Parathyroid adenoma (tissue), 2 donors: Measurements from ENCODE around the gene TUBB3.

Source experiments
- H2AFZ ChIP-seq: fragments of 300-600 bp; sonication (generic); one replicate; pipeline ENCODE4 v1.7.0; 2017; ENCODE audit warnings: antibody characterized with exemption, mild to moderate bottlenecking
- H3K27ac ChIP-seq: fragments of 300-600 bp; sonication (generic); one replicate; pipeline ENCODE4 v1.7.0; 2017
- H3K27me3 ChIP-seq: fragments of 300-600 bp; sonication (generic); one replicate; pipeline ENCODE4 v1.7.0; 2017; ENCODE audit warnings: low read length; ENCODE audit not compliant: control insufficient read depth, insufficient read depth
- H3K36me3 ChIP-seq: fragments of 300-600 bp; sonication (generic); one replicate; pipeline ENCODE4 v1.7.0; 2017; ENCODE audit warnings: low read length; ENCODE audit not compliant: control insufficient read depth, insufficient read depth
- H3K4me1 ChIP-seq: fragments of 300-600 bp; sonication (generic); one replicate; pipeline ENCODE4 v1.7.0; 2017; ENCODE audit warnings: control low read depth
- H3K4me2 ChIP-seq: fragments of 300-600 bp; sonication (generic); one replicate; pipeline ENCODE4 v1.7.0; 2017; ENCODE audit warnings: low read length
- H3K4me3 ChIP-seq: fragments of 300-600 bp; sonication (generic); one replicate; pipeline ENCODE4 v1.7.0; 2017; ENCODE audit warnings: low read depth, low read length
- H3K79me2 ChIP-seq: fragments of 300-600 bp; sonication (generic); one replicate; pipeline ENCODE4 v1.7.0; 2017; ENCODE audit warnings: control low read depth
- H3K9ac ChIP-seq: fragments of 300-600 bp; sonication (generic); one replicate; pipeline ENCODE4 v1.7.0; 2017; ENCODE audit warnings: mild to moderate bottlenecking
- H3K9me3 ChIP-seq: fragments of 300-600 bp; sonication (generic); one replicate; pipeline ENCODE4 v1.7.0; 2017; ENCODE audit warnings: low read length; ENCODE audit not compliant: control insufficient read depth
- TF ChIP-seq, protein P1 (sequence below): fragments of 300-600 bp; sonication (generic); IDR thresholded peaks from one replicate; pipeline ENCODE4 v1.7.0; 2017; ENCODE audit warnings: antibody characterized with exemption, mild to moderate bottlenecking
- donor health status: primary hyperparathyroidism.

The TUBB3 gene

DNA sequence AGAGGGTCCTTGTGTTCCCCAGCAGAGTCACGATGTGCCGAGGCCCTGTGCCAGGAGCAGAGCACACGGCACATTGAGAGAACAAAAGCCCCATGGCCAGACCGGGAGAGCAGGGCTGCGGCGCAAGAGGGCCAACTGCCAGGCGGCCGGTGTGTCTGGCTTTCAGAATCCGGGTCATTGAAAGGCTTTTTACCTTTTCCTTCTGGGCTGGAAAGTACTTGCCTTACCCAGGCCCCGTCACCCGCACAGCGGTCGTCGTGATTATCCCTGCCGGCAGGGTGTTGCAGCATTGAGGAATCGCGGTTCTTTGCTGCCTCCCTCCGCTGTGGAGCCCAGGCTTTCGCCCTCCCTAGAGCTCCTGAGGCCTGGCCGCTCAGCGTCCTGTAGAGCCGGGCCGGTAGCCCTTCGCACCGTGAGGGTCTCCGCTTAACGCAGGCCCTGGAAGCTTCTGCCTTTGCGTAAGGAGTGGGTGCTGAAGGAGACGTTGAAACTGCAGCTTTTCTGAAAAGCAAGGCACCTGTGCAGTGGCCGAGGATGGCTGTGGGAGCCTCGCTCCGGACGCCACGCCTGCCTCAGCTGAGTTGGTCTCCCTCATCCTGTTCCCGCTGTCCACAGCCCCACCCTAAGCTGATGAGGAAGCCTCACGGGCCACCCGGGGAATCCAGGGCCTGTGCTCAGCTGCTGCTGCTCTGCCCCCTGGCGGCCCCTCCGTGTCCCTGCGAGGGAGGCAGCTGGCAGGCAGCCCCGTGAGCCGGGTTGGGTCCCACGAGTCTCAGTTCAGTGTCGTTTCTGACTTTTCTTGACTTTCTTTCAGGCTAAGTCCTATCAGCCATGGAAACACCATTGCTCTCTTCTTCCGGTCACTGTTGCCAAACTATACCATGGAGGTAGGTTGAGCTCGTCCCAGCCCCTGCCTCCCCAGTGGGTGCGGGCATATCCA, 13.1 kb upstream of the TUBB3 start:
- no peak overlapping the region for H3K4me2 ChIP-seq
- no peak overlapping the region for H3K4me3 ChIP-seq
- no peaks in the 10 kb centered on the region for H3K27me3 ChIP-seq
- TF ChIP-seq, protein P1, sequence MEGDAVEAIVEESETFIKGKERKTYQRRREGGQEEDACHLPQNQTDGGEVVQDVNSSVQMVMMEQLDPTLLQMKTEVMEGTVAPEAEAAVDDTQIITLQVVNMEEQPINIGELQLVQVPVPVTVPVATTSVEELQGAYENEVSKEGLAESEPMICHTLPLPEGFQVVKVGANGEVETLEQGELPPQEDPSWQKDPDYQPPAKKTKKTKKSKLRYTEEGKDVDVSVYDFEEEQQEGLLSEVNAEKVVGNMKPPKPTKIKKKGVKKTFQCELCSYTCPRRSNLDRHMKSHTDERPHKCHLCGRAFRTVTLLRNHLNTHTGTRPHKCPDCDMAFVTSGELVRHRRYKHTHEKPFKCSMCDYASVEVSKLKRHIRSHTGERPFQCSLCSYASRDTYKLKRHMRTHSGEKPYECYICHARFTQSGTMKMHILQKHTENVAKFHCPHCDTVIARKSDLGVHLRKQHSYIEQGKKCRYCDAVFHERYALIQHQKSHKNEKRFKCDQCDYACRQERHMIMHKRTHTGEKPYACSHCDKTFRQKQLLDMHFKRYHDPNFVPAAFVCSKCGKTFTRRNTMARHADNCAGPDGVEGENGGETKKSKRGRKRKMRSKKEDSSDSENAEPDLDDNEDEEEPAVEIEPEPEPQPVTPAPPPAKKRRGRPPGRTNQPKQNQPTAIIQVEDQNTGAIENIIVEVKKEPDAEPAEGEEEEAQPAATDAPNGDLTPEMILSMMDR: peak; percentile 79
- no peaks in the 10 kb centered on the region for H3K4me1 ChIP-seq
- no peak overlapping the region for H2AFZ ChIP-seq
- H3K27ac ChIP-seq: no peak overlapping the region
- H3K9me3 ChIP-seq: no peaks in the 10 kb centered on the region
- H3K79me2 ChIP-seq: no peaks in the 10 kb centered on the region
- H3K9ac ChIP-seq: no peak overlapping the region
- no peaks in the 10 kb centered on the region for H3K36me3 ChIP-seq

- Histone ChIP-seq H3K36me3 (no peaks in the 10 kb centered on the region), H3K9me3 (no peaks in the 10 kb centered on the region), H3K9ac (no peak overlapping the region)
Observed at GRCh38 chr16:89910717-89911354, 12.3 kb upstream of the TUBB3 start.

DNA sequence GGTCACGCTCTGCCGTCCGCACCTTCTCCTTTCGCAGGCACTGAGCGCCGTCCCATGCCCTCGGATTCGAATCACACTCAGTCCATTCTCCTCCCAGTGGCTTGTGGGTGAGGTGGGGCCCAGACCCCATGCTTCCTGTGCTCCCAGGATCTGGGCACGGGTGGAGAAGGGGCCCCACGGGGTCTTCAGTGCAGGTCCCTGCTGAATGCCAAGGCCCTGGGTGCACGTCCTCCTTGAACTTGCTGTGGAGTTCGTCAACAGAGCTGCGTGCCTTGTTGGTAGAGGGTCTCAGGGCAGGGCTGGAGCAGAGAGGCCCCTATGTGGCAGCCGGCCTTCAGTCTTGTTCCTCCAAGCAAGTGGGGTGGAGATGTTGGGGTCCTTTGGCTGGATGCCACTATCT, 11.8 kb upstream of the TUBB3 start:
- H3K4me2 ChIP-seq: no peak overlapping the region
- H3K36me3 ChIP-seq: no peaks in the 10 kb centered on the region
- no peak overlapping the region for H3K9ac ChIP-seq
- H3K27ac ChIP-seq: no peak overlapping the region
- H3K9me3 ChIP-seq: no peaks in the 10 kb centered on the region
- no peaks in the 10 kb centered on the region for H3K4me1 ChIP-seq
- H3K27me3 ChIP-seq: no peaks in the 10 kb centered on the region
- no peaks in the 10 kb centered on the region for H3K79me2 ChIP-seq
- TF ChIP-seq, protein P1: no peak
- H3K4me3 ChIP-seq: no peak overlapping the region
- no peak overlapping the region for H2AFZ ChIP-seq

More at GRCh38 chr16:89910717-89911354, 12.3 kb upstream of the TUBB3 start:
- Histone ChIP-seq H2AFZ (no peak overlapping the region), H3K79me2 (no peaks in the 10 kb centered on the region), H3K4me2 (no peak overlapping the region), H3K27ac (no peak overlapping the region), H3K4me3 (no peak overlapping the region), H3K27me3 (no peaks in the 10 kb centered on the region), H3K4me1 (no peaks in the 10 kb centered on the region)
- TF ChIP-seq, protein P1: no peak

DNA sequence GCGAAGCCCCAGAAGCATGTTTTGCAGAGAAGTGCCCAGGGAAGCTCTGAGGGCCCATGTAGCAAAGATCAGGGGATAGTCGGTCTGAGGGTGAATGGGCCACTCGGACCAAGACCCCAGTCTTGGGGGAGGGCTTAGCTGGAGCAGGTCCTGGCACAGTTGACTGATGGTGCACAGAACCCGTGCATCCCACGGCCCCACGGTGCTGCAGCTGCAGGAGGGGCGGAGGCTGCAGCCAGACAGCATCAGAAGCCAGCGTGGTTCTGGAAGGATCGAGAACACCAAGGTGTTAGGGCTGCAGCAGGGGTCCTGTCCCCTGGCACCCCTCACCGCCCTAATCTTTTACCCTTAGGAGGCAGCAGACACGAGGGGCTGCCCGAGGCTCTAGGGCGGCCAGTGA, 11.0 kb upstream of the TUBB3 start:
- no peaks in the 10 kb centered on the region for H3K36me3 ChIP-seq
- no peaks in the 10 kb centered on the region for H3K4me1 ChIP-seq
- H3K79me2 ChIP-seq: no peaks in the 10 kb centered on the region
- H3K4me3 ChIP-seq: no peak overlapping the region
- no peak overlapping the region for H3K9ac ChIP-seq
- H3K9me3 ChIP-seq: no peaks in the 10 kb centered on the region
- no peak overlapping the region for H3K27ac ChIP-seq
- H2AFZ ChIP-seq: no peak overlapping the region
- TF ChIP-seq, protein P1: no peak
- H3K4me2 ChIP-seq: no peak overlapping the region
- H3K27me3 ChIP-seq: no peaks in the 10 kb centered on the region
